K562 (cell line): ENCODE measurements around the gene CALB2. TPM values are rescaled to one million over a fixed set of nuclear protein-coding genes. Genes with fewer than 3 reads are reported as not detected.
A peak's percentile ranks its signal among the peaks of the same experiment; 100 is the strongest.

Experiments
- ATF1 ChIP-seq, 2 experiments: fragments of 450-650 bp in 1 of 2; IDR thresholded peaks; 2 replicates each; pipeline ENCODE4 v1.6.1; 2016; ENCODE audit warnings: missing compliant biosample characterization in 1 of 2, missing genetic modification characterization in 1 of 2
- BDP1 ChIP-seq: IDR thresholded peaks from 3 replicates; pipeline ENCODE4 v1.6.1; 2011; ENCODE audit not compliant: insufficient read length, insufficient read depth
- BRF1 ChIP-seq: IDR thresholded peaks from 3 replicates; pipeline ENCODE4 v1.6.1; 2011; ENCODE audit warnings: borderline replicate concordance, mild to moderate bottlenecking; ENCODE audit not compliant: insufficient read length; ENCODE audit errors: extremely low read depth
- CGGBP1 ChIP-seq: fragments of 250-450 bp; sonication (Bioruptor Pico); IDR thresholded peaks from 2 replicates; pipeline ENCODE4 v1.9.0; 2021; ENCODE audit warnings: mild to moderate bottlenecking
- FUS ChIP-seq: fragments of 200-400 bp; formaldehyde crosslinking; optimal IDR thresholded peaks from 2 replicates; pipeline ENCODE3; 2017; ENCODE audit warnings: low read depth, low read length
- JUND ChIP-seq, 2 experiments: IDR thresholded peaks; 2 replicates in 1 of 2; 3 replicates in 1 of 2; pipeline ENCODE4 v1.6.1; 2011; ENCODE audit warnings: borderline replicate concordance in 2 of 2, low read depth in 2 of 2, low read length in 2 of 2, improper control_type of control experiment in 1 of 2, missing biosample characterization in 1 of 2, missing genetic modification characterization in 1 of 2, missing genetic modification reagents in 1 of 2
- MED1 ChIP-seq: sonication (generic); formaldehyde crosslinking; IDR thresholded peaks from 2 replicates; pipeline ENCODE4 v1.8.1; 2023; ENCODE audit warnings: missing genetic modification reagents, borderline replicate concordance
- MLLT1 ChIP-seq, 2 experiments: fragments of 450-650 bp; IDR thresholded peaks; 2 replicates each; pipeline ENCODE4 v1.6.1; 2016
- MTA1 ChIP-seq: fragments of 450-650 bp; IDR thresholded peaks from 2 replicates; pipeline ENCODE4 v1.6.1; 2017; ENCODE audit warnings: borderline replicate concordance
- NFIC ChIP-seq: fragments of 450-650 bp; IDR thresholded peaks from 2 replicates; pipeline ENCODE4 v1.6.1; 2017; ENCODE audit warnings: mild to moderate bottlenecking, inconsistent platforms
- NR2C2 ChIP-seq, 2 experiments: fragments of 200-800 bp in 1 of 2; sonication (Bioruptor generic) in 1 of 2; sonication (generic) in 1 of 2; formaldehyde crosslinking in 1 of 2; IDR thresholded peaks; 2 replicates each; pipeline versions ENCODE4 v1.6.1 to v1.8.0; 2016 to 2022; ENCODE audit warnings: mild to moderate bottlenecking in 1 of 2, missing compliant biosample characterization in 1 of 2, missing genetic modification characterization in 1 of 2, missing genetic modification reagents in 1 of 2
- PBX2 ChIP-seq, 2 experiments: IDR thresholded peaks in 1 of 2; conservative IDR thresholded peaks in 1 of 2; 2 replicates each; pipeline ENCODE4 v1.6.1; 2016; ENCODE audit warnings: low read depth in 2 of 2, mild to moderate bottlenecking in 1 of 2, missing compliant biosample characterization in 1 of 2, missing genetic modification characterization in 1 of 2, moderate library complexity in 1 of 2
- RBM17 ChIP-seq: fragments of 200-400 bp; formaldehyde crosslinking; IDR thresholded peaks from 2 replicates; pipeline ENCODE4 v1.6.1; 2017; ENCODE audit warnings: low read depth, mild to moderate bottlenecking, low read length, borderline replicate concordance
- TAF1 ChIP-seq: IDR thresholded peaks from 2 replicates; pipeline ENCODE4 v1.6.1; 2011; ENCODE audit warnings: mild to moderate bottlenecking, low read length, moderate library complexity; ENCODE audit not compliant: insufficient read depth, control insufficient read depth, severe bottlenecking; ENCODE audit errors: extremely low read depth
- XRCC3 ChIP-seq: fragments of 450-650 bp; IDR thresholded peaks from 2 replicates; pipeline ENCODE4 v1.6.1; 2017; ENCODE audit warnings: mild to moderate bottlenecking, moderate library complexity
- ZFX ChIP-seq: sonication (generic); formaldehyde crosslinking; IDR thresholded peaks from 2 replicates; pipeline ENCODE4 v1.8.0; 2022; ENCODE audit warnings: mild to moderate bottlenecking, missing genetic modification reagents, moderate library complexity
- ZNF253 ChIP-seq: fragments of 250-450 bp; sonication (Bioruptor Pico); conservative IDR thresholded peaks from 2 replicates; pipeline ENCODE4 v1.6.1; 2021; ENCODE audit warnings: mild to moderate bottlenecking
- ZNF561 ChIP-seq: fragments of 450-650 bp; formaldehyde crosslinking; conservative IDR thresholded peaks from 2 replicates; pipeline ENCODE4 v1.4.0; 2020; ENCODE audit warnings: mild to moderate bottlenecking, moderate library complexity
- polyA plus RNA-seq, 8 experiments: library from polyadenylated mRNA; depleted of rRNA in 4 of 8; stranded (reverse) in 5 of 8; unstranded in 3 of 8; fragments of >200 nt; fragmentation: Nextera tagmentation in 2 of 8; fragmentation: Illumina TruSeq in 1 of 8; extraction: Ambion mirVana in 2 of 8; extraction: Trizol in 1 of 8; gene quantifications; 2 replicates each; pipeline versions ENCODE4 v1.2.1 to v1.2.3, GENCODE V29; 2011 to 2014; ENCODE audit warnings: inconsistent platforms in 1 of 8, missing spikeins in 1 of 8
- total RNA-seq, 7 experiments: library from RNA; depleted of rRNA in 6 of 7; stranded (reverse); fragments of >200 nt in 6 of 7; fragmentation: Illumina TruSeq in 2 of 7; extraction: Trizol in 2 of 7; gene quantifications; 2 replicates each; pipeline versions ENCODE4 v1.2.1 to v1.2.3, GENCODE V29; 2011 to 2021; ENCODE audit warnings: low replicate concordance in 1 of 7

CALB2 gene
- total and polyA plus RNA-seq, 9 of the 15 experiments (the other 6 are each of a cell fraction or from before 2014, with no cell fraction given), result not detected

- TF ChIP-seq PBX2 (CRISPR knock-in tag; IDR thresholded peaks at IDR 0.05; ENCODE audit: low read depth), result peak; percentile 16; the same call in 1 of the 2 replicates
- no peak for TF ChIP-seq PBX2 (tag; conservative IDR thresholded peaks at IDR 0.05; ENCODE audit: low read depth)
- TF ChIP-seq RBM17, result no peak
- TF ChIP-seq ATF1 (CRISPR knock-in tag; IDR thresholded peaks at IDR 0.05), result no peak
- 0 out of 2 replicates have a peak, but pooled peaks have one; percentile 15 for TF ChIP-seq ATF1 (tag; IDR thresholded peaks at IDR 0.05)
- TF ChIP-seq BDP1, result peak; percentile 44
- no peak for TF ChIP-seq MED1 (CRISPR knock-in tag)
- TF ChIP-seq CGGBP1 (CRISPR knock-in tag), result no peak
- no peak for TF ChIP-seq XRCC3
- no peak for TF ChIP-seq ZNF253 (CRISPR knock-in tag)
- no peak for TF ChIP-seq ZNF561 (CRISPR knock-in tag)
- no peak for TF ChIP-seq FUS
- no peak for TF ChIP-seq TAF1
- TF ChIP-seq ZFX, result 0 out of 2 replicates have a peak, but pooled peaks have one; percentile 19
- peak; percentile 79; the same call in 1 of the 2 replicates for TF ChIP-seq MTA1
- TF ChIP-seq MLLT1 (IDR thresholded peaks at IDR 0.05), result no peak
- no peak for TF ChIP-seq JUND (IDR thresholded peaks at IDR 0.05; ENCODE audit: borderline replicate concordance, low read depth, low read length)
- 0 out of 3 replicates have a peak, but pooled peaks have one; percentile 29 for TF ChIP-seq JUND (tag; IDR thresholded peaks at IDR 0.05; ENCODE audit: borderline replicate concordance, low read depth, low read length)
- no peak for TF ChIP-seq NR2C2 (CRISPR knock-in tag; IDR thresholded peaks at IDR 0.05)
- TF ChIP-seq NR2C2 (tag; IDR thresholded peaks at IDR 0.05), result peak; percentile 46; the same call in 1 of the 2 replicates
- TF ChIP-seq NFIC, result peak; percentile 28; the same call in 1 of the 2 replicates
- TF ChIP-seq BRF1, result peak; percentile 14
Measured at GRCh38 chr16:71426069-71426879, 67.8 kb downstream of the CALB2 start (continued).
